GM21737 (cell line): ENCODE measurements around the gene SEC14L1.
"Not testable (repeated sequence)": the region's sequence is repeated elsewhere in the genome, so short reads cannot be mapped to it uniquely, and the experiment has no call there.

Experiments used
- ATAC-seq: cut with Tn5 transposase; IDR thresholded peaks from one replicate; pipeline ENCODE4 v1.9.1; 2021; ENCODE audit warnings: mild to moderate bottlenecking, moderate library complexity; ENCODE audit not compliant: unreplicated experiment

The SEC14L1 gene

DNA sequence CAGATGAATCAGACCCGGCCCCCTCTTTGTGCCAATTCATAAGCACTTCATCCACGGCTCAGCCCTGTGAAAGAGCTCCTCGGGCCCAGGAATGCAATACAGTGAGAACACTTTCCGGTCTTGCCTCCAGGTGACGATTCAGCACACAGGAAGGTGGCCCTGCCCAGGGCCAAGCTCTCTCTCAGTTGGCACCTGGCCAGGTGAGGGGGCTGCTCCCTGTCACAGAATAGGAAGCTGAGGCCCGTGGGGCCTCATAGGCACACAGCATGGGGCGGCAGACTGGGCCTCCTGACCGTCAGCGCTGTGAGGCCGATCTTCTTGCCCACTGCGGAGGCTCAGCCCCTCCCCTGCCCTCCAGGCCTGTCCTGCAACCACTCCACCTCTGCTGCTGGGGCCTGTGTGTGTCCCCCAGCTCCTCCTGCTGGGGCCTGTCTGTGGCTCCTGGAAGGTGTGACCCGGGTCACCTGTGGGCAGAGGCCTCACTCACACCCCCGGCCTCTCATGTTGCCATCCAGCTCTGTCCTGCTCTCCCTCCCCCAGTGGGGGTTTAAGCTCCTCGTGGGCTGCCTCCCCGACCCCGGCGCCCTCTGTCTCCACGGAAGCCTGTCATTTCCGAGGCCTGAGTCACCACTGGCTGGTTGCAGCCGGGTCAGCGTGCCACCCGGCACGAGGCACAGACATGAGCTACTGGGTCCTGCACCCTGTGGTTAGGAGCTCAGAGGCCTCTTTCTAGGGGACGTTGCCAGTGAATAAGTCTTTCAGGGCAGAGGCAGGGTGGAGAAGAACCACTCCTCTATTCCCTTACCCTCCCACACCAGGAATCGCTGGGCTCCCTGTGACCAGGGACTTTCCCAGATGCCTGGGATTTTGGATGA lies 114.4 kb downstream of the SEC14L1 start:
- no peak for ATAC-seq

DNA sequence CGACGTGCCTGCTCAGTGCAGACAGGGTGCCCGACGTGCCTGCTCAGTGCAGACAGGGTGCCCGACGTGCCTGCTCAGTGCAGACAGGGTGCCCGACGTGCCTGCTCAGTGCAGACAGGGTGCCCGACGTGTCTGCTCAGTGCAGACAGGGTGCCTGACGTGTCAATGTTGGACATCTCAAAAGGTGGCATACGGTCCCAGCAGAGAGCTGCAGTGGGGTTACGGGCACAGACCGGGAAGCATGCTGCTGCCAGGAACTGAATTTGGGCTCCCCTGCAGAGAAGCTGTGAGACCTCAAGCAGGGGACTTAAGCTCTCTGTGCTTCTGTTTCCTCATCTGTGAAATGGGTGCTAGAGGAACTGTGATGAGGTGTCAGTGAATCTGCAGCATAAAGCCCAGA lies 115.2 kb downstream of the SEC14L1 start:
- ATAC-seq: not testable (repeated sequence)

DNA sequence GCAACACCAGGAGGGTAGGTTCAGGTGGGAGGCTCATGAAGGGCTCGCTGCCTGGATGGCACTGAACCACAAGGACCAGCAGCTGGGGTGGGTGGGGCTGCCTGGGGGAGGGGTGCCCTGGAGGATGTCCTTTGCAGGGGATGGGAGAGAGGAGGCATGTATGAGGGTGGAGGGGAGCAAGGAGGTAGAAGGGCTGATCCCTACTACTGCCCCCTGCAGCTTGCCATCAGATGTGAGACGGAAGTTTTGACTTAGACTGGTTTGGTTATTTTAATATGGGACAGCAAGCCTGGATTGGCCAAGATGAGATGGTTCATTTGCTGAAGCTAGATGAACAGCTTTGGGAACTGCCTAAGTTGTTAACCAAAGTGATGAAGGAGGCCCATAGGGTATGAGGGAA lies 115.9 kb downstream of the SEC14L1 start:
- ATAC-seq: no peak

DNA sequence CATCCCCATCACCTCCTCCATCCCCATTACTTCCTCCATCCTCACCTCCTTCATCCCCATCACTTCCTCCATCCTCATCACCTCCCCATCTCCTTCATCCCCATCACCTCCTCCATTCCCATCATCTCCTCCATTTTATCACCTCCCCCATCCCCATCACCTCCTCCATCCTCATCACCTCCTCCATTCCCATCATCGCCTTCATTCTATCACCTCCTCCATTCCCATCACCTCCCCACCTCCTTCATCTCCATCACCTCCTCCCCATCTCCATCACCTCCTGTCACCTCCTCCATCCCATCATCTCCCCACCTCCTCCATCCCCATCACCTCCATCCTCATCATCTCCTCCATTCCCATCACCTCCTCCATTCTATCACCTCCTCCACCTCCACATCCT lies 116.4 kb downstream of the SEC14L1 start:
- no peak for ATAC-seq

DNA sequence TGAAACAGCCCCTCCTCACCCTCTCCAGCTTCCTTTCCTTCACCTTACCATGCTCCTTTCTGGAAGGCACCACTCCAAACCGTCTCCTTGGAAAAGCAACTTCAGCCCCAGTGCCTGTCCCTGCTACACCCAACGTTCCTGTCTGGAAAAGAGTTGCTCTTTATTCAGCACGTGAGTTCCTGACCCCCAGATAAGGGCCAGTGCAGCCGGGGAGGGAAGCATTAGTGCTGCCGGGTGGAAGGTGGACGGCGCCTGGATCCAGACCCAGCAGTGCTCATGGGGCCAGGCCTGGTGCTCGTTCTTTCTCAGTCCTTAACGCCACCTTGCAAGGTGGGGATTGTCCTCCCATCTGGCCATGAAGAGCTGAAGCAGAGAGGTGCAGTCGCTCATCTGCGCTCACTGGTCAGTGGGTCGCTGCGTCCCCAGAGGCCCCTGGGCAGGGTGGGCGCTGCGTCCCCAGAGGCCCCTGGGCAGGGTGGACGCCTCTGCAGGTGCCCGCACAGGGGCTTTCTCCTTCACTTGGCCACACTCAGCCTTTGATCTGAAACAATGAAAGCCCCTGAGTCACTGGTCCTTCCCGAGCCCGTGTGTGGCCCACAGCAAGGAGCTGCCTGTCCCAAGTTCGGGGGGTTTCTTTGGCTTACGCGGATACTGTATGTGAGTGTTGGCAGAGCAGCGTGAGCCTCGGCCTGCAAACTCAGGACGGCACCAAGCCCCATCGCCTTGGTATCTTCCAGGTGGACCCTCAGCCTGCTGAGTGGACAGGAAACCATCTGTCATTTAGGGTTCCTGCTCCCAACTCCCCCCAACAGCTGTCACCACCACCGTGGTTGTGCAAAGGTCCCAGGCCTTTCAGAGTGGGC lies 117.1 kb downstream of the SEC14L1 start:
- no peak for ATAC-seq

DNA sequence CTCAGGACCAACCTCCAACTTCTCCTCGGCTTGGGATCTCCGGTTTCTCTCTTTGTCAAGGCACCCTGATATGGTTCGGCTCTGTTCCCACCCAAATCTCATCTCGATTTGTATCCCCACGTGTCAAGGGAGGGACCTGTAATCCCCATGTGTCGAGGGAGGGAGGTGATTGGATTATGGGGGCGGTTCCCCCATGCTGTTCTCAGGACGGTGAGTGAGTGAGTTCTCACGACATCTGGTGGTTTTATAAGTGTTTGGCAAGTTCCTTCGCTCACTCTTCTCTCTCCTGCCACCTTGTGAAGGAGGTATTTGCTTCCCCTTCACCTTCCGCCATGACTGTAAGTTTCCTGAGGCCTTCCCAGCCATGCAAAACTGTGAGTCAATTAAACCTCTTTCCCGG lies 117.9 kb downstream of the SEC14L1 start:
- ATAC-seq: no peak

DNA sequence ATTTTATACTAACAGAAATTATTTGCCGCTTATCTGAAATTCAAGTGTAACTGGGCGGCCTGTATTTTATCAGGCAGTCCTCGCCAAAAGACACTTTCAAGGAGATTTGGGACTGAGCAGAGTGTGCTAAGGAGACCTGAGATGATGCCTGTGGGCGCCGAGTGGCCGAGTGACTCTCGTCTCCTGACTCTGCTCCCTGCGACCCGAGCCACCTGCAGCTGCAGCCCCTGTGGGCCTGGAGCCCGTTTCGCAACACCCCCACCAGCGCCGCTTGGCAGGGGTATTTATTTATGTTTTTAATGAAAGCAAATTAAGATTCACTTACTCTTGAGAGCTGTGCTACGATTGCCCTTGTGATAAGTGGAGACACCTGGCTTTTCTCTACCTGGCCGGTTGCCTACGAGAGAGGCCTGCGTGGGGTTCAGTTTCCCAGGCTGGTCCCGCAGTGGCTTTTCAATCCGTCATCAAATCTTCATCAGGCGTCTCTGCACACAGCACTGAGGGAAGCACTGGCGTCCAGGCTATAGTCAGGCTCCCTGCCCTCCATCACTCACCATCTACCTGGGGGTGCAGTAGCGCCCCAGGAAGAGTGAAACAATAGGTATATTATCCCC lies 124.0 kb downstream of the SEC14L1 start:
- ATAC-seq: no peak

DNA sequence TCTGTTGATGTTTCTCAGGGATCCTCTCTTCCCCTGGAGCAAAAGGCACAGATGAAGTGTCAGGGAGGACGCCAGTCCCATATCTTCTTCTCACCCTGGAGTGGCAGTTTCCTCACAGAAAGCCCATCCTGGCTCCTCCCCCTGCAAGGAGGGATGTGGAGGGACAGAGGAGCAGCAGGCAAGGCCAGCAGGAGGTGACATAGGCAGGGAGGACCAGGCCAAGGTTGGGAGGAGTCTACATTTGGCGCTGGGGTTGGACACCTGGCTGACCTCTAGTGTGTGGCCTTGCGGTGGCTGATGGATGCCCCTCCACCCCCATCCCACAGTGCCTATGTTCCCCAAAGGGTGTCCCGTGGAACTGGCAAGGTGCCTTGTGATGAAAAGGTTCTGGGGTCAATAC lies 125.4 kb downstream of the SEC14L1 start:
- no peak for ATAC-seq
